Mucosa of descending colon (tissue), 3 donors: Measurements from ENCODE around the gene SND1. TPM values are rescaled to one million over a fixed set of nuclear protein-coding genes. Genes with fewer than 3 reads are reported as not detected.

Experiments used
- ATAC-seq: fragments of 200-7000 bp; cut with Tn5 transposase; one replicate; pipeline ENCODE4 v1.9.1; 2020; ENCODE audit warnings: mild to moderate bottlenecking, moderate library complexity
- DNase-seq, 3 donors: peaks; one replicate each; pipeline ENCODE4 v3.0.0-alpha.2; 2020
- H3K36me3 ChIP-seq: fragments of 200-600 bp; one replicate; pipeline ENCODE4 v1.8.0; 2021; ENCODE audit warnings: low read depth, mild to moderate bottlenecking
- H3K4me1 ChIP-seq: fragments of 200-600 bp; one replicate; pipeline ENCODE4 v1.8.0; 2021; ENCODE audit warnings: low read depth, mild to moderate bottlenecking
- H3K4me3 ChIP-seq: fragments of 200-600 bp; one replicate; pipeline ENCODE4 v1.8.0; 2021; ENCODE audit warnings: mild to moderate bottlenecking
- H3K9me3 ChIP-seq: fragments of 200-600 bp; one replicate; pipeline ENCODE4 v1.8.0; 2021; ENCODE audit warnings: mild to moderate bottlenecking
- intact Hi-C, 2 donors: fragments of 100-400 bp; cut with DNase I in 1 of 2; cut with micrococcal nuclease in 1 of 2; formaldehyde crosslinking; loops; one replicate each; pipeline versions ENCODE4 v1.11.0 to v1.11.1; 2022; cut with DNase I, micrococcal nuclease
- total RNA-seq, 3 donors: library from RNA; stranded (reverse); fragmentation: NEBNext Ultra II Directional in 2 of 3; extraction: Animal tissue kit (Norgen Biotek cat#: 25700) in 2 of 3; gene quantifications; one replicate each; pipeline versions ENCODE4 v1.2.1 to v1.2.4, GENCODE V29; 2021 to 2023
- TF ChIP-seq, protein P1 (sequence below): fragments of 200-600 bp; IDR thresholded peaks from one replicate; pipeline ENCODE4 v1.8.0; 2022; ENCODE audit warnings: antibody characterized with exemption, mild to moderate bottlenecking
- donor health status: DM: no; HTN: no; CAD: no; lungs with moderate emphysema.
- donor health status: DM: no; HTN: no; CAD: no.
- donor health status: DM: no; HTN: yes; CAD: no.

SND1 gene
- total RNA-seq, 3 donors from 2014 or later: 99.0 to 131 (median 106) TPM

DNA sequence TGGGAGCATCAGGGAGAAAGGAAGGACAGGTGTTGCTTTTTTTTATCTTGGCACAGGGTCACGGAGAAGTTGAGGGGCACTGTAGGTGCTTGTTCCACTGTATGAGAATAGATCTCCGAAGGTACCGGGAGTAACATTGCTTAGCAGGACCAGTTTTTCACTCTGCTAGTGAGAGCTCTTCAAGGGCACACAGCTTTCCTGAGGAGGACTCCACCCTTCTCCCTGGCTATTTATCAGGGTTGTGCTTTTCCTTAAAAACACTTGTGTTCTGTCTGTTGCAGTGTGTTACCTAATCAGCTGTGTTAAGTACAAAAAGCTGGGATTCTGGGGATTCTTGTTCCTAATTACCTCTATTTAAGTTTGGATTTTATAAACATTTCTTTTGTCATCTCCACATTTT, 160.5 kb downstream of the SND1 start:
- H3K36me3 ChIP-seq: no peaks in the 10 kb centered on the region
- no peak for ATAC-seq
- H3K4me3 ChIP-seq: no peak overlapping the region
- H3K4me1 ChIP-seq: no peaks in the 10 kb centered on the region
- H3K9me3 ChIP-seq: no peaks in the 10 kb centered on the region
- intact Hi-C loops: no loop called here
- TF ChIP-seq, protein P1, sequence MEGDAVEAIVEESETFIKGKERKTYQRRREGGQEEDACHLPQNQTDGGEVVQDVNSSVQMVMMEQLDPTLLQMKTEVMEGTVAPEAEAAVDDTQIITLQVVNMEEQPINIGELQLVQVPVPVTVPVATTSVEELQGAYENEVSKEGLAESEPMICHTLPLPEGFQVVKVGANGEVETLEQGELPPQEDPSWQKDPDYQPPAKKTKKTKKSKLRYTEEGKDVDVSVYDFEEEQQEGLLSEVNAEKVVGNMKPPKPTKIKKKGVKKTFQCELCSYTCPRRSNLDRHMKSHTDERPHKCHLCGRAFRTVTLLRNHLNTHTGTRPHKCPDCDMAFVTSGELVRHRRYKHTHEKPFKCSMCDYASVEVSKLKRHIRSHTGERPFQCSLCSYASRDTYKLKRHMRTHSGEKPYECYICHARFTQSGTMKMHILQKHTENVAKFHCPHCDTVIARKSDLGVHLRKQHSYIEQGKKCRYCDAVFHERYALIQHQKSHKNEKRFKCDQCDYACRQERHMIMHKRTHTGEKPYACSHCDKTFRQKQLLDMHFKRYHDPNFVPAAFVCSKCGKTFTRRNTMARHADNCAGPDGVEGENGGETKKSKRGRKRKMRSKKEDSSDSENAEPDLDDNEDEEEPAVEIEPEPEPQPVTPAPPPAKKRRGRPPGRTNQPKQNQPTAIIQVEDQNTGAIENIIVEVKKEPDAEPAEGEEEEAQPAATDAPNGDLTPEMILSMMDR: no peak
- DNase-seq: no peak

DNA sequence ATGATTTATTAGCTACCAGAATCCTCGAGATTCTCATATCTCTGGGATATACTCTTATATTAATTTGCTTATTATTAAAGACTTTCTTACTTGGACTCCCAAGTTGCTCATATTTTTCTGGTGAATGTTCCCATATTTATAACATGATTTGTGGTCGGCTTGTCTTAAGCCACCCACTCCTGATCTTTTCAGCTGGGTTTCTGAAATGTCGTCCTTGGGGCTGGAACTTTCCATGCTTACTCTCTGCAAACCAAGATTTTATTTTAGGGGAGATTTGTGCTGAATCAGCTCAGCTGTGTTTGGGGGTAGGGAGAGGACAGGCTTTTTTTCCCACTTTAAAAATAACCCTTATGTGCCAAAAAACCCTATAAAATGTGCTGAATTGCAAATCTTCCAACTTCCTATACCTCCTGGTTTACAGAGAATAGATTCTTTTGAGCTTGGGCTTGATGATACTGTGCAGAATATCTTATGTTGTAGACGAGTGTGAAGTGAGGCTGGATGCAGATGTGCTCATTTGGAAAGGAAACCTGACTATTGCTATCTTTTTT, 162.1 kb downstream of the SND1 start:
- Histone ChIP-seq H3K4me3 (no peak overlapping the region), H3K36me3 (no peaks in the 10 kb centered on the region), H3K9me3 (no peaks in the 10 kb centered on the region), H3K4me1 (no peaks in the 10 kb centered on the region)
- ATAC-seq (no peak), DNase-seq (no peak)
- intact Hi-C loops: no loop called here
- TF ChIP-seq, protein P1: no peak

DNA sequence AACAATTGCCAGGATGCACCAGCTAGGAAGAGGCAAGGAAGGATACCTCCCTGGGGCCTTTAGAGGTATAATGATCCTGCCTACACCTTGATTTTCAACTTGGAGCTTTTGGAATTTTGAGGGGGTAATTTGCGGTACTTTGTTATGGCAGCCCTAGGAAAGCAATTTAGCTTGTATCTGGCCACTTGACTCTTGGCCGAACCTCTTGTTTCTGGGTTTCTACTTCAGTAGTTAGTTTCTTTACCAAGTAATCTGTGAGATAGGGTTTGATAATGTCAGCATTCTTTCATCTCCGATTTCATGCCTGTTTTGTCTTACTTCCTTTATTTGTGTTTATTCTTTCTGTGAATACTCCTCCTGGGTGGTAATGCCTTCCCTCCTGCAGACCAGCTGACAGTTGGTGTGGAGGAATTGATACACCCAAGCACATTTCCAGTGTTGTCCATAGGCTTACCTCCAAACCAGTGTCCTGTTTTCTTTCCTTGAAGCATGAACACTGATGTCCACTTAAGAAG, 163.7 kb downstream of the SND1 start:
- ATAC-seq: no peak
- intact Hi-C loops: no loop called here
- H3K4me1 ChIP-seq: no peaks in the 10 kb centered on the region
- H3K4me3 ChIP-seq: no peak overlapping the region
- no peaks in the 10 kb centered on the region for H3K9me3 ChIP-seq
- DNase-seq: no peak
- H3K36me3 ChIP-seq: no peaks in the 10 kb centered on the region
- TF ChIP-seq, protein P1: no peak

DNA sequence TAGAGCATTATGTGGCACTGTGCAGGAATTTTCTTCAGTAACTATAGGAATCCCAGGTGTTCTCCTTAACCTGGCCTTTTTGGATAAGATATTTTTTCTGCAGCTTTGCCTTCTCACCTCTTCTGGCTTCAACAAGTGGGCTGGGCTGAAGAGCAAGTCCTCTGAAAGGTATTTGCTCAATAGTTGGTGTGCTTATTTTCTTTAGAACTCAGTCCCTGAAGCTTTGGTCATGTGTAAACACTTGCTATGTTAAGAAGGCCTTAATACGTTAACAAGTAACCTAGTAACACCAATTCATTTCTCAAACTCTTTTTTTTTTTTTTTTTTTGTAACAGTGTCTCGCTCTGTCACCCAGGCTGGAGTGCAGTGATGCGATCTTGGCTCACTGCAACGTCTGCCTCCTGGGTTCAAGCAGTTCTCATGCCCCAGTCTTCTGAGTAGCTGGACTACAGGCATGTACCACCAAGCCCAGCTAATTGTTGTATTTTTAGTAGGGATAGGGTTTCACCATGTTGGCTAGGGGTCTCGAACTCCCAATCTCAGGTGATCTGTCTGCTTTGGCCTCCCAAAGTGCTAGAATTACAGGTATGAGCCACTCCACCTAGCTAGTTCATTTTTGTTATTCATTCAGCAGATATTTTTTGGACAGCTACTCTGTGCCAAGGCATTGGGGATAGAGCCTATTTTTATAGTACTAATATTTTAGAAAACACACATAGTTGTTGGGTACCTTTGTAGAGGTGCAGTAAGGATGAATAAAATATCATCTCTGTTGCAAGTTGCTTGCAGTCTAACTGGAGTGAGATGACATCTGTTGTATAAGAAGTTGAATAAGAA, 164.6 kb downstream of the SND1 start:
- DNase-seq: no peak

DNA sequence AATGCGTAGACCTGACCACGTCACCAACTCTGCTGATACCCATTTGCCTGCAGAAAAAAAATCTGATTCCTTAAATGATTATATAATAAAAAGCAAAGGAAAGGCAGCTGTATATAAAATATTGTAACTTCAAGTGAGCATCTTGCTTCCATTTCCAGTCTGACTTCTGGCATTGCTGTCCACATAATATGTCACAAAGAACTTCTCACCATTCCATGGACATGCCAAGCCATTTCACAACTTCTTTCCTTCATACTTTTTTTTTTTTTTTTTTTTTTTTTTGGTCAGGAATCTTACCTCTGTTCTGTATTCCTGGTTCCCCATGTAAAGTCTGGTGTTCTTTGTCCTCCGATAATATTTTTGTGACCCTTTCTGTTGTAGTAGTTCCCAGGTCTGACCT, 165.5 kb downstream of the SND1 start:
- TF ChIP-seq, protein P1: no peak
- no peak for ATAC-seq
- Histone ChIP-seq H3K36me3 (no peaks in the 10 kb centered on the region), H3K9me3 (no peaks in the 10 kb centered on the region), H3K4me1 (no peaks in the 10 kb centered on the region), H3K4me3 (no peak overlapping the region)
- no peak for DNase-seq
- intact Hi-C loops: no loop called here

More for the DNA sequence above, 164.6 kb downstream of the SND1 start:
- TF ChIP-seq, protein P1: no peak
- H3K36me3 ChIP-seq: no peaks in the 10 kb centered on the region
- no peak for ATAC-seq
- no peak overlapping the region for H3K4me3 ChIP-seq
- intact Hi-C loops: no loop called here
- H3K4me1 ChIP-seq: no peaks in the 10 kb centered on the region
- no peaks in the 10 kb centered on the region for H3K9me3 ChIP-seq
